Neural progenitor cell (in vitro differentiated cells): Measurements from ENCODE around the gene FEV.

Experiments
- CTCF ChIP-seq: fragments of 200-600 bp; sonication (generic); IDR thresholded peaks from 2 replicates; pipeline ENCODE4 v1.5.1; 2017; ENCODE audit warnings: antibody characterized with exemption, mild to moderate bottlenecking
- EZH2 ChIP-seq: fragments of 200-600 bp; sonication (generic); IDR thresholded peaks from 2 replicates; pipeline ENCODE4 v1.6.1; 2017; ENCODE audit warnings: antibody characterized with exemption, mild to moderate bottlenecking, moderate library complexity
- EZH2phosphoT487 ChIP-seq: fragments of 200-600 bp; sonication (generic); IDR thresholded peaks from 2 replicates; pipeline ENCODE4 v1.6.1; 2017; ENCODE audit warnings: antibody characterized with exemption

DNA sequence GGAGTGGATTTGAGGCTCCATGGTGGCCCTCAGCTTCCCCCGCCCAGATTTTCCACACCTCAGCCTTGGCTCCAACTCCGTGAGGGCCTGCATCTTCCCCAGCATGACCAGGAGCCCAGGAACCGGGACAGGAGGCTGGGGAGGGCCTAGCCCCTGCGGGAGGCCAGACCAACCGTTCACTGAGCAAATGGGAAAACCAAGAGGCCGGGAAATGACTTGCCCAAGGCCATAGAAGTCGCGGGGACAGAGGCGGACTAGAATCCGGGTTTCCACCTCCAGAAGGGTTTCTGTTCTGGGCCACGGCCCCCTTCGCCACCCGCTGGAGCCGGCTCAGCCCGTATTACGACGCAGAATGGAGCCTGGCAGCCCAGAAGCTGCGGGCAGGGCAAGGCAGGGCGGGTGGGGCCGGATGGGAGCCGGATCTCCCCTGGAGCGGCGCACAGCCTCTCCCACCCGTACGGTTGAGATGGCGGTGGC lies 16.2 kb upstream of the FEV start:
- TF ChIP-seq CTCF (no peak), EZH2phosphoT487 (no peak), EZH2 (peak; percentile 84)
